Measurements from ENCODE around the gene GOLGA6L2. TPM values are rescaled to one million over a fixed set of nuclear protein-coding genes. Genes with fewer than 3 reads are reported as not detected.
"Not testable (repeated sequence)": the region's sequence is repeated elsewhere in the genome, so short reads cannot be mapped to it uniquely, and the experiment has no call there.

Gene GOLGA6L2
- total and polyA plus RNA-seq, 4 donors = not detected

DNA sequence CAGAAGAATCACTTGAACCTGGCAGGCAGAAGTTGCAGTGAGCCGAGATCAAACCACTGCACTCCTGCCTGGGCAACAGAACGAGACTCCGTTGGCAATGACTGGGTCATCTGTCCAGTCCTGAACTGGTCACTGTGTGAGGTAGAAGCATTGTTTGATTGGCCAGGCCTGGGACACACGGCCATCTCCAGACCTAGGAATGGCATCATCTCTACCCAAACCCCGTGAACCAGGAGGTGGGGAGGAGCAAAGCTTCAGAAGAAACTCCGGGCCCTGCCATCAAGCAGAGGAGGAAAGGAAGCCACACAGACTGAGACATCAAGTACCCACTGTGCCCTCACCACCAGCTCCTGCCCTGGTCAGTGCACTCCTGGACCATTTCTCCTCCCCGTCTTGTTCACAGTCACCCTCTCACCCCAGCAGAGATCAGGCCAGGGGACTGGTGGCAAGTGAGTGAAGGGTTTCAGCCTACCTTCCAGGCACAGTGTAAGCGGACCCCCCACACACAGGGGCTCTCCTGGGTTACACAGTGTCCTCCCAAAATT is 31.6 kb downstream of the GOLGA6L2 start:
- no peak for DNase-seq (ENCODE audit: low spot score)
- TF ChIP-seq HNF4A (conservative IDR thresholded peaks at IDR 0.05) (no peak), RXRA (IDR thresholded peaks at IDR 0.05) (no peak), EGR1 (IDR thresholded peaks at IDR 0.05; ENCODE audit: low read depth in 2 of 2) (no peak), TAF1 (conservative IDR thresholded peaks at IDR 0.05) (no peak), HNF4G (IDR thresholded peaks at IDR 0.05) (no peak), FOXA2 (IDR thresholded peaks at IDR 0.05) (no peak)
- TF ChIP-seq, protein P1, sequence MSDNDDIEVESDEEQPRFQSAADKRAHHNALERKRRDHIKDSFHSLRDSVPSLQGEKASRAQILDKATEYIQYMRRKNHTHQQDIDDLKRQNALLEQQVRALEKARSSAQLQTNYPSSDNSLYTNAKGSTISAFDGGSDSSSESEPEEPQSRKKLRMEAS (IDR thresholded peaks at IDR 0.05) = no peak
- TF ChIP-seq, protein P2, sequence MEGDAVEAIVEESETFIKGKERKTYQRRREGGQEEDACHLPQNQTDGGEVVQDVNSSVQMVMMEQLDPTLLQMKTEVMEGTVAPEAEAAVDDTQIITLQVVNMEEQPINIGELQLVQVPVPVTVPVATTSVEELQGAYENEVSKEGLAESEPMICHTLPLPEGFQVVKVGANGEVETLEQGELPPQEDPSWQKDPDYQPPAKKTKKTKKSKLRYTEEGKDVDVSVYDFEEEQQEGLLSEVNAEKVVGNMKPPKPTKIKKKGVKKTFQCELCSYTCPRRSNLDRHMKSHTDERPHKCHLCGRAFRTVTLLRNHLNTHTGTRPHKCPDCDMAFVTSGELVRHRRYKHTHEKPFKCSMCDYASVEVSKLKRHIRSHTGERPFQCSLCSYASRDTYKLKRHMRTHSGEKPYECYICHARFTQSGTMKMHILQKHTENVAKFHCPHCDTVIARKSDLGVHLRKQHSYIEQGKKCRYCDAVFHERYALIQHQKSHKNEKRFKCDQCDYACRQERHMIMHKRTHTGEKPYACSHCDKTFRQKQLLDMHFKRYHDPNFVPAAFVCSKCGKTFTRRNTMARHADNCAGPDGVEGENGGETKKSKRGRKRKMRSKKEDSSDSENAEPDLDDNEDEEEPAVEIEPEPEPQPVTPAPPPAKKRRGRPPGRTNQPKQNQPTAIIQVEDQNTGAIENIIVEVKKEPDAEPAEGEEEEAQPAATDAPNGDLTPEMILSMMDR (IDR thresholded peaks at IDR 0.05; ENCODE audit: low read depth, low read length, missing input control) = no peak
- Histone ChIP-seq H3K36me3 (ENCODE audit: control insufficient read depth in 4 of 4, insufficient read depth in 3 of 4, low read depth in 1 of 4, low read length in 3 of 4) (no peaks in the 10 kb centered on the region), H3K27me3 (ENCODE audit: control insufficient read depth in 4 of 4, insufficient read depth in 4 of 4, low read length in 3 of 4) (no peaks in the 10 kb centered on the region), H3K27ac (ENCODE audit: low read depth in 1 of 2, low read length in 2 of 2) (no peak overlapping the region), H3K9ac (ENCODE audit: low read depth in 1 of 2, low read length in 2 of 2) (no peak overlapping the region), H3K4me3 (ENCODE audit: low read depth in 1 of 3, low read length in 3 of 3) (no peak overlapping the region), H3K9me3 (ENCODE audit: control insufficient read depth in 4 of 4, low read length in 3 of 4) (no peaks in the 10 kb centered on the region), H3K4me1 (ENCODE audit: control insufficient read depth in 4 of 4, insufficient read depth in 4 of 4, low read length in 3 of 4) (no peaks in the 10 kb centered on the region)
- 80% methylated on average over 8 of the region's 8 CpGs for WGBS

DNA sequence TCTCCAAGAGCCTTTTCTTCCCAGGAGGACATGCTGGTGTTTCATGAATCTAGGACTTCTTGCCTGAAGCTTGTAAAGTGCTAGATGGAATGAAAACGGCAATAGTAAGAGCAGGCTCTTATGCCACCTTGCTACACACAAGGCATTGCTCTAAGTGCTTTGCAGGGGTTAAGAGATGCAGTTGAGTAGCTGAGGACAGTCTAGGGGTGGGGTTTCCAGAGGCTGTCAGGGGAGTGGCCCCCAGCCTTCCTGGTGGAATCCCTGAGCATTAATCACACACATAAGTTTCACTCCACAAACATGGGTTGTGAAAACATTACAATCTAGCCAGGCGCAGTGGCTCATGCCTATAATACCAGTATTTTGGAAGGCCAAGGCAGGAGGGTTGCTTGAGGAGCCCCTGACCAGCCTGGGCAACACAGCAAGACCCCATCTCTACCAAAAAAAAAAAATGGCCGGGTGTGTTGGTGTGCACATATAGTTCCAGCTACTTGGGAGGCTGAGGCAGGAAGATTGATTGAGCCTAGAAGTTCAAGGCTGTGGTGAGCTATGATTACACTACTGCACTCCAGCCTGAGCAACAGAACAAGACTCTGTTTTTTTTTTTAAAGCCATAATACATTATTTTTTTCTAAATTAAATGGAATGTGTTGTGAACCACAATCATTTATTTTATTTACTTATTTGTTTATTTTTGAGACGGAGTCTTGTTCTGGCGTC is 34.0 kb downstream of the GOLGA6L2 start:
- not testable (repeated sequence) for H3K9me3 ChIP-seq (ENCODE audit: control insufficient read depth in 4 of 4, low read length in 3 of 4); H3K27ac ChIP-seq (ENCODE audit: low read depth in 1 of 2, low read length in 2 of 2); H3K36me3 ChIP-seq (ENCODE audit: control insufficient read depth in 4 of 4, insufficient read depth in 3 of 4, low read depth in 1 of 4, low read length in 3 of 4); H3K4me3 ChIP-seq (ENCODE audit: low read depth in 1 of 3, low read length in 3 of 3); H3K9ac ChIP-seq (ENCODE audit: low read depth in 1 of 2, low read length in 2 of 2); H3K27me3 ChIP-seq (ENCODE audit: control insufficient read depth in 4 of 4, insufficient read depth in 4 of 4, low read length in 3 of 4); H3K4me1 ChIP-seq (ENCODE audit: control insufficient read depth in 4 of 4, insufficient read depth in 4 of 4, low read length in 3 of 4); DNase-seq (ENCODE audit: low spot score)
- 77% methylated on average over 5 of the region's 5 CpGs for WGBS

DNA sequence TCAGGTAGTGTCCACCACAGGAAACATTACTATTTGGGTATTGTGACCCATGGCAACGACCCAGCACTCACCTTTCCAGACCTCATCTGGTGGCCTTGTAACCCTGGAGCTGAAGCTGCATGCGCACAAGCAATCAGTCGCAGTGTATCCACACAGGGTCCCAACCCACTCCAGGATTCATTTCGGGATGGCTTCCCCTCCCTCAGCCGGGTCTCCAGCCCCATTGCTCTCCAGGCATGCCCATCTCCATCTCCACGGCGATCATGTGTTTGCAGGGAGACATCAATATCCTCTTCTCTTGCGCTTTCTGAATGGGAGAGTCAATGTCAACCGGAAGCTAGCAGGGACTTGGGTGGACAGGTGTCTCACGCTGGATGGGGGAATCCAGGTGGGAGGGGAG is 35.2 kb downstream of the GOLGA6L2 start:
- Histone ChIP-seq H3K4me1 (ENCODE audit: control insufficient read depth in 4 of 4, insufficient read depth in 4 of 4, low read length in 3 of 4) (no peaks in the 10 kb centered on the region), H3K9me3 (ENCODE audit: control insufficient read depth in 4 of 4, low read length in 3 of 4) (peaks cover 0 to 4% (median 2%) of the 10 kb centered on the region in 4 donors), H3K9ac (ENCODE audit: low read depth in 1 of 2, low read length in 2 of 2) (no peak overlapping the region), H3K4me3 (ENCODE audit: low read depth in 1 of 3, low read length in 3 of 3) (no peak overlapping the region), H3K36me3 (ENCODE audit: control insufficient read depth in 4 of 4, insufficient read depth in 3 of 4, low read depth in 1 of 4, low read length in 3 of 4) (no peaks in the 10 kb centered on the region), H3K27ac (ENCODE audit: low read depth in 1 of 2, low read length in 2 of 2) (no peak overlapping the region), H3K27me3 (ENCODE audit: control insufficient read depth in 4 of 4, insufficient read depth in 4 of 4, low read length in 3 of 4) (no peaks in the 10 kb centered on the region)
- TF ChIP-seq GABPA (IDR thresholded peaks at IDR 0.05 in 1 of 2, conservative IDR thresholded peaks at IDR 0.05 in 1 of 2) (no peak), FOXA2 (IDR thresholded peaks at IDR 0.05) (no peak), TAF1 (conservative IDR thresholded peaks at IDR 0.05) (no peak), SP1 (IDR thresholded peaks at IDR 0.05) (no peak)
- TF ChIP-seq, protein P3, sequence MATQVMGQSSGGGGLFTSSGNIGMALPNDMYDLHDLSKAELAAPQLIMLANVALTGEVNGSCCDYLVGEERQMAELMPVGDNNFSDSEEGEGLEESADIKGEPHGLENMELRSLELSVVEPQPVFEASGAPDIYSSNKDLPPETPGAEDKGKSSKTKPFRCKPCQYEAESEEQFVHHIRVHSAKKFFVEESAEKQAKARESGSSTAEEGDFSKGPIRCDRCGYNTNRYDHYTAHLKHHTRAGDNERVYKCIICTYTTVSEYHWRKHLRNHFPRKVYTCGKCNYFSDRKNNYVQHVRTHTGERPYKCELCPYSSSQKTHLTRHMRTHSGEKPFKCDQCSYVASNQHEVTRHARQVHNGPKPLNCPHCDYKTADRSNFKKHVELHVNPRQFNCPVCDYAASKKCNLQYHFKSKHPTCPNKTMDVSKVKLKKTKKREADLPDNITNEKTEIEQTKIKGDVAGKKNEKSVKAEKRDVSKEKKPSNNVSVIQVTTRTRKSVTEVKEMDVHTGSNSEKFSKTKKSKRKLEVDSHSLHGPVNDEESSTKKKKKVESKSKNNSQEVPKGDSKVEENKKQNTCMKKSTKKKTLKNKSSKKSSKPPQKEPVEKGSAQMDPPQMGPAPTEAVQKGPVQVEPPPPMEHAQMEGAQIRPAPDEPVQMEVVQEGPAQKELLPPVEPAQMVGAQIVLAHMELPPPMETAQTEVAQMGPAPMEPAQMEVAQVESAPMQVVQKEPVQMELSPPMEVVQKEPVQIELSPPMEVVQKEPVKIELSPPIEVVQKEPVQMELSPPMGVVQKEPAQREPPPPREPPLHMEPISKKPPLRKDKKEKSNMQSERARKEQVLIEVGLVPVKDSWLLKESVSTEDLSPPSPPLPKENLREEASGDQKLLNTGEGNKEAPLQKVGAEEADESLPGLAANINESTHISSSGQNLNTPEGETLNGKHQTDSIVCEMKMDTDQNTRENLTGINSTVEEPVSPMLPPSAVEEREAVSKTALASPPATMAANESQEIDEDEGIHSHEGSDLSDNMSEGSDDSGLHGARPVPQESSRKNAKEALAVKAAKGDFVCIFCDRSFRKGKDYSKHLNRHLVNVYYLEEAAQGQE (IDR thresholded peaks at IDR 0.05) = no peak
- no peak for DNase-seq (ENCODE audit: low spot score)
- 77% methylated on average over 10 of the region's 10 CpGs for WGBS

Measured in liver (tissue), 9 donors.